Measurements from ENCODE around the gene MACF1.

MACF1 gene

GRCh38 chr1:39213511-39214002 is 9.1 kb downstream of the MACF1 start:
- DNase-seq (ENCODE audit: insufficient read length, low spot score) (no peak), FAIRE-seq (no peak)
- TF ChIP-seq POU2F2 (IDR thresholded peaks at IDR 0.05; ENCODE audit: low read depth, low read length) (no peak), SPI1 (IDR thresholded peaks at IDR 0.05; ENCODE audit: low read depth, low read length) (no peak), POLR2AphosphoS5 (IDR thresholded peaks at IDR 0.05; ENCODE audit: low read depth, low read length) (no peak), POLR2A (IDR thresholded peaks at IDR 0.05; ENCODE audit: low read depth, low read length) (no peak), TAF1 (IDR thresholded peaks at IDR 0.05; ENCODE audit: low read depth, low read length) (no peak), PAX5 (IDR thresholded peaks at IDR 0.05; ENCODE audit: insufficient read depth, low read length, severe bottlenecking) (no peak)

- no peak for DNase-seq (ENCODE audit: insufficient read length, low spot score)
- no peak for FAIRE-seq
- TF ChIP-seq SPI1 (IDR thresholded peaks at IDR 0.05; ENCODE audit: low read depth, low read length), result no peak
- no peak for TF ChIP-seq POLR2AphosphoS5 (IDR thresholded peaks at IDR 0.05; ENCODE audit: low read depth, low read length)
- no peak for TF ChIP-seq POLR2A (IDR thresholded peaks at IDR 0.05; ENCODE audit: low read depth, low read length)
- no peak for TF ChIP-seq TAF1 (IDR thresholded peaks at IDR 0.05; ENCODE audit: low read depth, low read length)
- no peak for TF ChIP-seq PAX5 (IDR thresholded peaks at IDR 0.05; ENCODE audit: insufficient read depth, low read length, severe bottlenecking)
- TF ChIP-seq POU2F2 (IDR thresholded peaks at IDR 0.05; ENCODE audit: low read depth, low read length), result no peak
Measured at GRCh38 chr1:39214021-39214713, 9.7 kb downstream of the MACF1 start.

GRCh38 chr1:39214714-39214997 is 10.2 kb downstream of the MACF1 start:
- no peak for TF ChIP-seq SPI1 (IDR thresholded peaks at IDR 0.05; ENCODE audit: low read depth, low read length)
- no peak for TF ChIP-seq POLR2AphosphoS5 (IDR thresholded peaks at IDR 0.05; ENCODE audit: low read depth, low read length)
- no peak for TF ChIP-seq POLR2A (IDR thresholded peaks at IDR 0.05; ENCODE audit: low read depth, low read length)
- TF ChIP-seq TAF1 (IDR thresholded peaks at IDR 0.05; ENCODE audit: low read depth, low read length), result no peak
- no peak for TF ChIP-seq POU2F2 (IDR thresholded peaks at IDR 0.05; ENCODE audit: low read depth, low read length)
- no peak for TF ChIP-seq PAX5 (IDR thresholded peaks at IDR 0.05; ENCODE audit: insufficient read depth, low read length, severe bottlenecking)
- DNase-seq (ENCODE audit: insufficient read length, low spot score) (no peak), FAIRE-seq (no peak)

GRCh38 chr1:39214998-39215873 is 10.7 kb downstream of the MACF1 start:
- peak; percentile 72 for TF ChIP-seq SPI1 (IDR thresholded peaks at IDR 0.05; ENCODE audit: low read depth, low read length)
- TF ChIP-seq TAF1 (IDR thresholded peaks at IDR 0.05; ENCODE audit: low read depth, low read length), result 0 out of 2 replicates have a peak, but pooled peaks have one; percentile 16
- TF ChIP-seq PAX5 (IDR thresholded peaks at IDR 0.05; ENCODE audit: insufficient read depth, low read length, severe bottlenecking), result peak; percentile 36
- TF ChIP-seq POLR2A (IDR thresholded peaks at IDR 0.05; ENCODE audit: low read depth, low read length), result peak; percentile 86
- TF ChIP-seq POU2F2 (IDR thresholded peaks at IDR 0.05; ENCODE audit: low read depth, low read length), result peak; percentile 63; the same call in 1 of the 2 replicates
- TF ChIP-seq POLR2AphosphoS5 (IDR thresholded peaks at IDR 0.05; ENCODE audit: low read depth, low read length), result peak; percentile 52; the same call in 1 of the 2 replicates
- no peak for DNase-seq (ENCODE audit: insufficient read length, low spot score)
- FAIRE-seq, result peak; percentile 89

- no peak for TF ChIP-seq TAF1 (IDR thresholded peaks at IDR 0.05; ENCODE audit: low read depth, low read length)
- no peak for TF ChIP-seq SPI1 (IDR thresholded peaks at IDR 0.05; ENCODE audit: low read depth, low read length)
- TF ChIP-seq PAX5 (IDR thresholded peaks at IDR 0.05; ENCODE audit: insufficient read depth, low read length, severe bottlenecking), result no peak
- TF ChIP-seq POLR2A (IDR thresholded peaks at IDR 0.05; ENCODE audit: low read depth, low read length), result no peak
- no peak for TF ChIP-seq POU2F2 (IDR thresholded peaks at IDR 0.05; ENCODE audit: low read depth, low read length)
- TF ChIP-seq POLR2AphosphoS5 (IDR thresholded peaks at IDR 0.05; ENCODE audit: low read depth, low read length), result no peak
- FAIRE-seq, result no peak
- no peak for DNase-seq (ENCODE audit: insufficient read length, low spot score)
Measured at GRCh38 chr1:39216771-39217170, 12.3 kb downstream of the MACF1 start.

GRCh38 chr1:39220891-39221870 is 16.7 kb downstream of the MACF1 start:
- TF ChIP-seq PAX5 (IDR thresholded peaks at IDR 0.05; ENCODE audit: insufficient read depth, low read length, severe bottlenecking) (no peak), TAF1 (IDR thresholded peaks at IDR 0.05; ENCODE audit: low read depth, low read length) (no peak), POLR2AphosphoS5 (IDR thresholded peaks at IDR 0.05; ENCODE audit: low read depth, low read length) (no peak), POLR2A (IDR thresholded peaks at IDR 0.05; ENCODE audit: low read depth, low read length) (no peak), SPI1 (IDR thresholded peaks at IDR 0.05; ENCODE audit: low read depth, low read length) (no peak), POU2F2 (IDR thresholded peaks at IDR 0.05; ENCODE audit: low read depth, low read length) (no peak)
- FAIRE-seq, result no peak

GRCh38 chr1:39224295-39224829 is 19.9 kb downstream of the MACF1 start:
- FAIRE-seq, result no peak
- TF ChIP-seq POLR2A (IDR thresholded peaks at IDR 0.05; ENCODE audit: low read depth, low read length) (no peak), POLR2AphosphoS5 (IDR thresholded peaks at IDR 0.05; ENCODE audit: low read depth, low read length) (no peak), SPI1 (IDR thresholded peaks at IDR 0.05; ENCODE audit: low read depth, low read length) (no peak), PAX5 (IDR thresholded peaks at IDR 0.05; ENCODE audit: insufficient read depth, low read length, severe bottlenecking) (no peak), TAF1 (IDR thresholded peaks at IDR 0.05; ENCODE audit: low read depth, low read length) (no peak), POU2F2 (IDR thresholded peaks at IDR 0.05; ENCODE audit: low read depth, low read length) (no peak)
- DNase-seq (ENCODE audit: insufficient read length, low spot score), result no peak

More at GRCh38 chr1:39220891-39221870, 16.7 kb downstream of the MACF1 start:
- no peak for DNase-seq (ENCODE audit: insufficient read length, low spot score)

GRCh38 chr1:39226836-39227235 is 22.3 kb downstream of the MACF1 start:
- no peak for DNase-seq (ENCODE audit: insufficient read length, low spot score)
- FAIRE-seq, result no peak
- TF ChIP-seq TAF1 (IDR thresholded peaks at IDR 0.05; ENCODE audit: low read depth, low read length) (no peak), PAX5 (IDR thresholded peaks at IDR 0.05; ENCODE audit: insufficient read depth, low read length, severe bottlenecking) (no peak), SPI1 (IDR thresholded peaks at IDR 0.05; ENCODE audit: low read depth, low read length) (no peak), POLR2AphosphoS5 (IDR thresholded peaks at IDR 0.05; ENCODE audit: low read depth, low read length) (no peak), POLR2A (IDR thresholded peaks at IDR 0.05; ENCODE audit: low read depth, low read length) (no peak), POU2F2 (IDR thresholded peaks at IDR 0.05; ENCODE audit: low read depth, low read length) (no peak)

All from GM12891 (cell line).